ENCODE results near the gene C2CD4A. TPM values are rescaled to one million over a fixed set of nuclear protein-coding genes. Genes with fewer than 3 reads are reported as not detected.

C2CD4A gene
- total RNA-seq, 1 donor from 2014 or later = 0.50 TPM

- ATAC-seq = no peak
- DNase-seq (ENCODE audit: low spot score) = no peak
Observed at GRCh38 chr15:62099094-62099601, 32.4 kb downstream of the C2CD4A start.

GRCh38 chr15:62103431-62103830 is 36.7 kb downstream of the C2CD4A start:
- ATAC-seq (no peak), DNase-seq (ENCODE audit: low spot score) (no peak)

DNA sequence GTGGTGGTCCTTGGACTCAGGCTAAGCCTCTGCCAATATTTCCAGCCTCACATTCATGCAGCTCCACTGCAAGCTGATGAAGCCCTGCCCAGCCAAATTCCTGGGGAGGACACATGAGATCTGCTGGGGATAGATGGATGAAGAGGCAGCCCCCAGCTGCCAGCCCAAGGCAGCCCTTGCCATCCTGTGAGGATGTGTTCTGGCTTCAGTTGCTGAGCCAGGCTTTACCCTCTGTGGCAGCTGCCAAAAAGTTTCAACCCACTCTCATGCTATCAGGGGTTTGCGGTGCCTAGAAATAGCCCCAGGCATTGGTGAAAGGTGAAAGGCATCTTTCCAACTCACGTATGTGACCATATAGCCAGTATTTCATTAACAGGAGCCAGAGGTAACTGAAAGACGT is 37.6 kb downstream of the C2CD4A start:
- ATAC-seq = no peak
- DNase-seq (ENCODE audit: low spot score) = no peak

GRCh38 chr15:62104846-62105245 is 38.1 kb downstream of the C2CD4A start:
- DNase-seq (ENCODE audit: low spot score) = no peak
- no peak for ATAC-seq

GRCh38 chr15:62105266-62105665 is 38.5 kb downstream of the C2CD4A start:
- no peak for ATAC-seq
- no peak for DNase-seq (ENCODE audit: low spot score)

- ATAC-seq (no peak), DNase-seq (ENCODE audit: low spot score) (no peak)
Observed at GRCh38 chr15:62106096-62106495, 39.3 kb downstream of the C2CD4A start.

- DNase-seq (ENCODE audit: low spot score) = no peak
- ATAC-seq = no peak
Observed at GRCh38 chr15:62107571-62108121, 40.9 kb downstream of the C2CD4A start.

GRCh38 chr15:62108411-62108810 is 41.6 kb downstream of the C2CD4A start:
- ATAC-seq (no peak), DNase-seq (ENCODE audit: low spot score) (no peak)

DNA sequence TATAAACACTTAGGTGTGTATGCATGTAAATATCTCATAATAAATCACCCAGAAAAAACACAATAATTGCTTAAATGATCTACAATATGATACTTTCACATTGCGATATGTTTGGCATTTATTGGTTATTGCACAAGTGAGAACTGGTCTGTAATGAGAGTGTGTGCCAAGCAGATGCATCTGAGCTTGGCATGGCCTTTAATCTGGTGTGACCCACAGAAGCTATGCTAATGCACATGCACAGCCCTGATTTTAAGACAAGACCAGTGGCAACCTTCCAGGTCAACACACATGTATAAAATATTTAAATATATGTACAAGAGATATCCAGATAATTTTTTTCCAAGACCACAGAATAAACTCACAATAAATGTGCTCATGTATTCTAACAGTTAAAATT is 42.7 kb downstream of the C2CD4A start:
- DNase-seq (ENCODE audit: low spot score) = peak; percentile 54
- peak; percentile 38 for ATAC-seq

DNA sequence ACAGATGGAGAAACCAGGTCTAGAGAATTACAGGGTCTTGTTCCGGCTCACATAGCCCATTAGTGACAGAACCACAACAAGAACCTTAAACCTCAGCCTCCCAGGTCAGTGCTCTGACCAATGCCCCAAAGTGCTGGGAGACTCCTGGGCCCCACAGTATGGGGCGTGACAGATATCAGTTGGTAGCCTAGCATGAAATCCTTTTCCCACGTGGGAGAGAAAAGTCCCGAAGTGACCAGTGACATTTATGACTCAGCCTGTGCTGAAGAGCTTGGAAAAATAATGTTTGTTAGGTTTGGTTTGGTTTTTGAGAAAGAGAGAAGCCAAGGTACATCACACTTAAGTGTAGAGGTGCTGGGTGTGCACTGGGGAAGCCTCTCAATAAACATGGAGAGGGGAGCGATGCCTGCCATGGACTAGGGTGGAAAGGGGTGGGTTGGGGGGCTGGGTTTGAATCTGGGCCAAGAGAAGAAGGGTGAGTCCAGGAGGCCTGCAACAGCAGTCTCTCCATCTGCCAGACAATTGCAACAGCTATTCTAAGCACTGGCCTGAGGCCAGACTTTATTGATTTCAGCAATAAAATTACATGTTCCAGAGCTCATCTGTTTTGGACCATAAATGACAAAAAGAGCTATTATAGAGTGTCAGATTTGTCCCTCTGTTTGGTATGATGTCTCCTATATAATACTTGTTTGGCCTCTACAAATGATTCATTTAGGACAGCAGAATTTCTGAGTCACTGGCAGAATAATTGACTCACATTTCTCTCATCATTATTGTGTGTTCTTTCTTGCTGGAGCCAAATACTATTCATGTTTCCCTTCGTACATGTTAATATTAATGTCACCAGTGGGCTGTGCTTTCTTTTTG is 43.4 kb downstream of the C2CD4A start:
- peak; percentile 66 for ATAC-seq
- DNase-seq (ENCODE audit: low spot score) = peak; percentile 76

- no peak for DNase-seq (ENCODE audit: low spot score)
- ATAC-seq = no peak
Observed at GRCh38 chr15:62112081-62112480, 45.3 kb downstream of the C2CD4A start.

DNA sequence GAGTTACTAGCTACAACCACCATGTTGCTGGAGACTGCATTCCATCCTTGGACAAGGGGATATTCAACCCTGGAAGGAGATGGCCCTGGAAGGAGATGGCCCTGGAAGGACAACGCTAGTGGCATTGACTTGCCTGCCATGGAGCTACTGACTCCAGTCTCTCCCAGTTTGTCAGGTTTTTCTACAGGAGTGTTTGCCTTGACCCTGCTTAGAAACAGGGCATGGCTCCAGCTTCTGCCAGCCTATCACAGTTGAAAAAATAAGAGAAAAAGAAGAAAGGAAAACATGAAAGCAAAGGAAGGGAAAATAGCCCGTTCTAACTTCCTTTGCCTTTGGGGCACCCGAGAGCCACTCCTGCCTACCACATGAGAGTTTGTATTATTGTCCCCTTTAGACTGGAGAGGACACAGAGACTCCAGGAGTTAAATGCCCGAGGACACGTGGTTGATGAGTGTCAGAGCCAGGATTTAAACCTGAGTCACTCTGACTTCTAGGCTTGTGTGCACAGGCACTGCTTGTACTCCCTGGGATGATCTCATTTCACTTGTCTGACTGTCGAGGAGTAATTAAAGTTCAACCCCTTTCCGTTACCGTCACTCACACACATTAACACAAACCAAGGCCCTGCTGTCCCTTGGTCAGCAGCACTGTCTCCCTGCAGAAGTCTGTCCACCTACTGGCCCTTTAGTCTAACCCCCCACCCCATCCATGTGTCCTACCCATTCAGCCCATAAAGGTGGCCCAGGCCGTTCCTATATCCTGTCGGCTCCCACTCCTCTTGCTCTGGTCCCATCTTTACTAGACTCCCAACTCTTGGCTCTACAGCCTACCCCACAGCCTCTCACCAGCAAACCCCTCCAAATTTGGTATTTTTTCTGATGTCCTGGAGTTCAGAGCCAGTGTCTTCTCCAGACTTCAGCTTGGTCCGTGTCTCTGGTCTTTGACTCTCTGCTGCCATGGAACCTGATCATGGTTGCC is 46.1 kb downstream of the C2CD4A start:
- ATAC-seq (peak; percentile 61), DNase-seq (ENCODE audit: low spot score) (peak; percentile 59)

GRCh38 chr15:62115847-62116246 is 49.1 kb downstream of the C2CD4A start:
- ATAC-seq = peak; percentile 30
- DNase-seq (ENCODE audit: low spot score) = no peak

- no peak for ATAC-seq
- DNase-seq (ENCODE audit: low spot score) = no peak
Observed at GRCh38 chr15:62118520-62119226, 51.9 kb downstream of the C2CD4A start.

GRCh38 chr15:62119227-62119864 is 52.6 kb downstream of the C2CD4A start:
- DNase-seq (ENCODE audit: low spot score) (no peak), ATAC-seq (peak; percentile 44)

- DNase-seq (ENCODE audit: low spot score) (no peak), ATAC-seq (no peak)
Observed at GRCh38 chr15:62119874-62120273, 53.1 kb downstream of the C2CD4A start.

Measured in left lobe of liver (tissue), 2 donors.